Activated CD4-positive, alpha-beta T cell treated with anti-CD3 and anti-CD28 coated beads for 36 hours (primary cell): ENCODE data around the gene SPATA18. TPM values are rescaled to one million over a fixed set of nuclear protein-coding genes. Genes with fewer than 3 reads are reported as not detected.

Experiments
- ATAC-seq: fragments of 200-7000 bp; cut with Tn5 transposase; one replicate; pipeline ENCODE4 v1.10.0; 2021; ENCODE audit warnings: mild to moderate bottlenecking, moderate library complexity
- CTCF ChIA-PET: fragments of 350-600 bp; sonication (Branson Sonifier 250); formaldehyde crosslinking; loops from one replicate; lab custom pipeline; 2021; ENCODE audit warnings: antibody characterized with exemption; lab: Charles Lee
- POLR2A ChIA-PET: fragments of 350-600 bp; sonication (Branson Sonifier 250); formaldehyde crosslinking; loops from one replicate; lab custom pipeline; 2021; ENCODE audit warnings: antibody characterized with exemption, inconsistent platforms; lab: Charles Lee
- DNase-seq: peaks from one replicate; pipeline ENCODE4 v3.0.0-alpha.2; 2020
- H3K27ac Mint-ChIP-seq: one replicate; pipeline ENCODE4 v1.8.0; 2021; ENCODE audit warnings: mixed read lengths
- H3K27me3 Mint-ChIP-seq: one replicate; pipeline ENCODE4 v1.8.0; 2021; ENCODE audit warnings: mixed read lengths
- H3K36me3 Mint-ChIP-seq: one replicate; pipeline ENCODE4 v1.8.0; 2021; ENCODE audit warnings: low read depth, mixed read lengths
- H3K4me1 Mint-ChIP-seq: one replicate; pipeline ENCODE4 v1.8.0; 2021; ENCODE audit warnings: mixed read lengths
- H3K4me3 Mint-ChIP-seq: one replicate; pipeline ENCODE4 v1.8.0; 2021; ENCODE audit warnings: mild to moderate bottlenecking, moderate library complexity, mixed read lengths
- H3K9me3 Mint-ChIP-seq: one replicate; pipeline ENCODE4 v1.8.0; 2021; ENCODE audit warnings: low read depth, mixed read lengths
- intact Hi-C, 2 experiments: fragments of 100-400 bp; cut with DNase I in 1 of 2; cut with micrococcal nuclease in 1 of 2; formaldehyde crosslinking; loops; one replicate each; pipeline versions ENCODE4 v1.14.2 to v1.15.1; 2022 to 2024; cut with DNase I, micrococcal nuclease
- total RNA-seq, 2 experiments: library from RNA; stranded (reverse); gene quantifications; one replicate each; pipeline ENCODE4 v1.2.3, GENCODE V29; 2021

SPATA18 gene
- total RNA-seq, 2 experiments from 2014 or later = 0.27 to 0.39 TPM

GRCh38 chr4:52019936-52020657 is 31.0 kb upstream of the SPATA18 start, which contains the start of gene LRRC66:
Gene LRRC66, minus strand, starts transcription at chr4:52020363. Its CDS starts 2,750 bp downstream, at chr4:52017613.
- POLR2A ChIA-PET = no interaction called here
- ATAC-seq = no peak
- Mint-ChIP-seq H3K27ac (no peak within 1 kb of the TSS), H3K27me3 (no peaks in the 10 kb centered on the region), H3K36me3 (peaks cover 7% of the 10 kb centered on the region), H3K4me3 (no peak within 1 kb of the TSS), H3K9me3 (no peaks in the 10 kb centered on the region), H3K4me1 (peaks cover 3% of the 10 kb centered on the region)
- intact Hi-C loops = no loop called here
- DNase-seq = no peak
- CTCF ChIA-PET = no interaction called here

- H3K4me1 Mint-ChIP-seq = no peaks in the 10 kb centered on the region
- ATAC-seq (no peak), DNase-seq (no peak)
- no peak overlapping the region for H3K27ac Mint-ChIP-seq
- intact Hi-C loops = no loop called here
- no peak overlapping the region for H3K4me3 Mint-ChIP-seq
- no peaks in the 10 kb centered on the region for H3K27me3 Mint-ChIP-seq
- ChIA-PET CTCF (interaction anchor here (0.9 kb wide), 1 partner anchor 14 kb away, joined by 4 read pairs; no protein-coding TSS in a partner anchor), POLR2A (no interaction called here)
- H3K36me3 Mint-ChIP-seq = peaks cover 15% of the 10 kb centered on the region
- no peaks in the 10 kb centered on the region for H3K9me3 Mint-ChIP-seq
These were observed 22.1 kb upstream of the SPATA18 start for GRCh38 chr4:52028970-52029369.

GRCh38 chr4:52032005-52032404 is 19.1 kb upstream of the SPATA18 start:
- intact Hi-C loops = no loop called here
- peaks cover 11% of the 10 kb centered on the region for H3K36me3 Mint-ChIP-seq
- no peak overlapping the region for H3K27ac Mint-ChIP-seq
- no peaks in the 10 kb centered on the region for H3K27me3 Mint-ChIP-seq
- H3K9me3 Mint-ChIP-seq = no peaks in the 10 kb centered on the region
- CTCF ChIA-PET = no interaction called here
- DNase-seq = no peak
- POLR2A ChIA-PET = no interaction called here
- H3K4me1 Mint-ChIP-seq = peaks cover 14% of the 10 kb centered on the region
- no peak for ATAC-seq
- H3K4me3 Mint-ChIP-seq = no peak overlapping the region

GRCh38 chr4:52035190-52035589 is 15.9 kb upstream of the SPATA18 start:
- intact Hi-C loops = loop anchor here in 1 of 2 experiments (5.0 kb wide), 1 partner anchor 193 kb away; the partner anchor contains the start of gene DCUN1D4
- DNase-seq (no peak), ATAC-seq (no peak)
- POLR2A ChIA-PET = no interaction called here
- Mint-ChIP-seq H3K4me3 (no peak overlapping the region), H3K27ac (no peak overlapping the region), H3K4me1 (peaks cover 26% of the 10 kb centered on the region), H3K27me3 (no peaks in the 10 kb centered on the region), H3K9me3 (no peaks in the 10 kb centered on the region), H3K36me3 (peaks cover 2% of the 10 kb centered on the region)
- CTCF ChIA-PET = no interaction called here

- no peak for ATAC-seq
- POLR2A ChIA-PET = no interaction called here
- H3K27me3 Mint-ChIP-seq = peaks cover 3% of the 10 kb centered on the region
- CTCF ChIA-PET = interaction anchor here (0.6 to 1.7 kb wide), 2 partner anchors 11 to 1333 kb away, joined by 3 to 8 read pairs; no protein-coding TSS in a partner anchor
- H3K9me3 Mint-ChIP-seq = no peaks in the 10 kb centered on the region
- peaks cover 26% of the 10 kb centered on the region for H3K4me1 Mint-ChIP-seq
- DNase-seq = no peak
- intact Hi-C loops = loop anchor here in 1 of 2 experiments (5.0 kb wide), 1 partner anchor 195 kb away; the partner anchor contains the start of gene DCUN1D4
- peak overlapping the region; percentile 75 for H3K27ac Mint-ChIP-seq
- H3K36me3 Mint-ChIP-seq = no peaks in the 10 kb centered on the region
- H3K4me3 Mint-ChIP-seq = peak overlapping the region; percentile 78
These were observed 14.1 kb upstream of the SPATA18 start for GRCh38 chr4:52036886-52037530.

- H3K4me3 Mint-ChIP-seq = peak overlapping the region; percentile 78
These were observed 13.4 kb upstream of the SPATA18 start for GRCh38 chr4:52037689-52038102.

GRCh38 chr4:52038103-52038912 is 12.8 kb upstream of the SPATA18 start, which contains the start of gene SGCB:
Gene SGCB, minus strand, starts transcription at chr4:52038299. Its CDS starts 40 bp downstream, at chr4:52038259.
- Mint-ChIP-seq H3K9me3 (no peaks in the 10 kb centered on the region), H3K27me3 (peaks cover 12% of the 10 kb centered on the region), H3K4me3 (peak within 1 kb of the TSS; percentile 78), H3K4me1 (peaks cover 26% of the 10 kb centered on the region), H3K36me3 (no peaks in the 10 kb centered on the region), H3K27ac (peak within 1 kb of the TSS; percentile 75)
- ChIA-PET CTCF (interaction anchor here (0.5 to 1.2 kb wide), 2 partner anchors 16 to 27 kb away, joined by 3 to 4 read pairs; no protein-coding TSS in a partner anchor), POLR2A (interaction anchor here (0.7 to 1.0 kb wide), 2 partner anchors 195 to 646 kb away, joined by 3 to 6 read pairs; partner anchors contain the start of gene DCUN1D4)
- intact Hi-C loops = loop anchor here (1.0 to 5.0 kb wide), 3 partner anchors 195 to 674 kb away; partner anchors contain the start of gene DCUN1D4 (in 2 of the 2)
- peak; percentile 96 for ATAC-seq
- peak; percentile 85 for DNase-seq

More at GRCh38 chr4:52037689-52038102, 13.4 kb upstream of the SPATA18 start:
- ChIA-PET CTCF (interaction anchor here (0.6 to 1.2 kb wide), 2 partner anchors 16 to 1333 kb away, joined by 3 to 4 read pairs; no protein-coding TSS in a partner anchor), POLR2A (interaction anchor here (1.0 kb wide), 1 partner anchor 195 kb away, joined by 6 read pairs; the partner anchor contains the start of gene DCUN1D4)
- H3K4me1 Mint-ChIP-seq = peaks cover 26% of the 10 kb centered on the region
- peak overlapping the region; percentile 75 for H3K27ac Mint-ChIP-seq
- peak; percentile 54 for ATAC-seq
- DNase-seq = peak; percentile 56
- H3K9me3 Mint-ChIP-seq = no peaks in the 10 kb centered on the region
- no peaks in the 10 kb centered on the region for H3K36me3 Mint-ChIP-seq
- peaks cover 8% of the 10 kb centered on the region for H3K27me3 Mint-ChIP-seq
- intact Hi-C loops = loop anchor here (1.0 to 5.0 kb wide), 3 partner anchors 194 to 675 kb away; partner anchors contain the start of gene DCUN1D4 (in 2 of the 2)

- Mint-ChIP-seq H3K36me3 (no peaks in the 10 kb centered on the region), H3K4me3 (no peak overlapping the region), H3K9me3 (no peaks in the 10 kb centered on the region), H3K27me3 (peaks cover 40% of the 10 kb centered on the region), H3K27ac (no peak overlapping the region), H3K4me1 (no peaks in the 10 kb centered on the region)
- intact Hi-C loops = no loop called here
- CTCF ChIA-PET = no interaction called here
- DNase-seq = no peak
- POLR2A ChIA-PET = no interaction called here
- no peak for ATAC-seq
These were observed 6.1 kb upstream of the SPATA18 start for GRCh38 chr4:52045028-52045427.

- Mint-ChIP-seq H3K27me3 (peaks cover 59% of the 10 kb centered on the region), H3K36me3 (no peaks in the 10 kb centered on the region), H3K4me3 (no peak overlapping the region), H3K9me3 (no peaks in the 10 kb centered on the region), H3K27ac (no peak overlapping the region), H3K4me1 (peaks cover 10% of the 10 kb centered on the region)
- ATAC-seq = no peak
- POLR2A ChIA-PET = no interaction called here
- CTCF ChIA-PET = no interaction called here
- no peak for DNase-seq
- intact Hi-C loops = no loop called here
These were observed 1.8 kb upstream of the SPATA18 start for GRCh38 chr4:52049266-52049665.

- peak; percentile 12 for ATAC-seq
- Mint-ChIP-seq H3K36me3 (no peaks in the 10 kb centered on the region), H3K27ac (no peak overlapping the region), H3K9me3 (no peaks in the 10 kb centered on the region), H3K4me3 (peak overlapping the region; percentile 50), H3K4me1 (peaks cover 10% of the 10 kb centered on the region), H3K27me3 (peaks cover 60% of the 10 kb centered on the region)
- DNase-seq = peak; percentile 23
- ChIA-PET POLR2A (no interaction called here), CTCF (interaction anchor here (0.6 kb wide), 1 partner anchor 319 kb away, joined by 3 read pairs; no protein-coding TSS in a partner anchor)
- intact Hi-C loops = no loop called here
These were observed 741 bp downstream of the SPATA18 start for GRCh38 chr4:52051615-52052474.
